OCI-LY3 (cell line): ENCODE data around the gene IL12A.

Source experiments
- EZH2phosphoT487 ChIP-seq: fragments of 200-600 bp; shearing (Covaris generic); IDR thresholded peaks from 2 replicates; pipeline ENCODE4 v1.6.1; 2018; ENCODE audit warnings: antibody characterized with exemption, mixed run types, low read depth
- TF ChIP-seq, protein P1 (sequence below): fragments of 200-600, 300-600 bp; sonication (generic); IDR thresholded peaks from 2 replicates; pipeline ENCODE4 v1.5.1; 2014; ENCODE audit warnings: antibody characterized with exemption, low read length, low read depth

DNA sequence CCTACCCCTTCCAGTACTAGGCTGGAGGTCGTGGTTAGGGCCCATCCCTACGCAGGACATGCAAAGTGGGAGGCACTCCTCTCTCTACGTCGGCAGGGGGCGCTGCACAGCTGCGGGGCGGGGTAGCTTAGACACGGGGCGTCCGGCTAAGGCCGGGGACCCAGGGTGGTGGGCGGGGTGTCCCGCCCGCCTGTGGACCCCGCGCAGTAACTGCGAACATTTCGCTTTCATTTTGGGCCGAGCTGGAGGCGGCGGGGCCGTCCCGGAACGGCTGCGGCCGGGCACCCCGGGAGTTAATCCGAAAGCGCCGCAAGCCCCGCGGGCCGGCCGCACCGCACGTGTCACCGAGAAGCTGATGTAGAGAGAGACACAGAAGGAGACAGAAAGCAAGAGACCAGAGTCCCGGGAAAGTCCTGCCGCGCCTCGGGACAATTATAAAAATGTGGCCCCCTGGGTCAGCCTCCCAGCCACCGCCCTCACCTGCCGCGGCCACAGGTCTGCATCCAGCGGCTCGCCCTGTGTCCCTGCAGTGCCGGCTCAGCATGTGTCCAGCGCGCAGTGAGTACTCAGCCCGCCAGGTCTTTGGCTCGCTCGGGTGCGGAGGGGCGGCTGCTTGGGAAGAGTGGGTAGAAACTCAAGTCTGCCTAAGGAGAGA is at the start of gene IL12A:
- TF ChIP-seq, protein P1, sequence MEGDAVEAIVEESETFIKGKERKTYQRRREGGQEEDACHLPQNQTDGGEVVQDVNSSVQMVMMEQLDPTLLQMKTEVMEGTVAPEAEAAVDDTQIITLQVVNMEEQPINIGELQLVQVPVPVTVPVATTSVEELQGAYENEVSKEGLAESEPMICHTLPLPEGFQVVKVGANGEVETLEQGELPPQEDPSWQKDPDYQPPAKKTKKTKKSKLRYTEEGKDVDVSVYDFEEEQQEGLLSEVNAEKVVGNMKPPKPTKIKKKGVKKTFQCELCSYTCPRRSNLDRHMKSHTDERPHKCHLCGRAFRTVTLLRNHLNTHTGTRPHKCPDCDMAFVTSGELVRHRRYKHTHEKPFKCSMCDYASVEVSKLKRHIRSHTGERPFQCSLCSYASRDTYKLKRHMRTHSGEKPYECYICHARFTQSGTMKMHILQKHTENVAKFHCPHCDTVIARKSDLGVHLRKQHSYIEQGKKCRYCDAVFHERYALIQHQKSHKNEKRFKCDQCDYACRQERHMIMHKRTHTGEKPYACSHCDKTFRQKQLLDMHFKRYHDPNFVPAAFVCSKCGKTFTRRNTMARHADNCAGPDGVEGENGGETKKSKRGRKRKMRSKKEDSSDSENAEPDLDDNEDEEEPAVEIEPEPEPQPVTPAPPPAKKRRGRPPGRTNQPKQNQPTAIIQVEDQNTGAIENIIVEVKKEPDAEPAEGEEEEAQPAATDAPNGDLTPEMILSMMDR, result peak; percentile 89
- no peak for TF ChIP-seq EZH2phosphoT487
